H1 (cell line): ENCODE data around the gene TPO. TPM values are rescaled to one million over a fixed set of nuclear protein-coding genes. Genes with fewer than 3 reads are reported as not detected.

ENCODE experiments used
- ASH2L ChIP-seq: fragments of 200-600, 300-600 bp; sonication (generic); IDR thresholded peaks from one replicate; pipeline ENCODE4 v1.7.1; 2017; ENCODE audit warnings: low read length
- E2F6 ChIP-seq: IDR thresholded peaks from 2 replicates; pipeline ENCODE4 v1.6.1; 2012; ENCODE audit warnings: inconsistent platforms
- NRF1 ChIP-seq: IDR thresholded peaks from 2 replicates; pipeline ENCODE4 v1.6.1; 2011; ENCODE audit warnings: mild to moderate bottlenecking, low read depth, low read length, improper control_type of control experiment
- polyA plus RNA-seq, 7 experiments: library from polyadenylated mRNA; depleted of rRNA in 3 of 7; stranded (reverse) in 5 of 7; unstranded in 2 of 7; fragments of >200 nt in 5 of 7; fragments of 200-250 nt in 2 of 7; gene quantifications; 1 replicate in 5 of 7; 2 replicates in 1 of 7; 4 replicates in 1 of 7; pipeline versions ENCODE4 v1.2.1 to v1.2.3, GENCODE V29; 2011 to 2013; ENCODE audit warnings: missing spikeins in 2 of 7, mixed read lengths in 2 of 7
- total RNA-seq: library from RNA; stranded (reverse); fragmentation: NEBNext Ultra II Directional; extraction: Animal tissue kit (Norgen Biotek cat#: 25700); gene quantifications from 2 replicates; pipeline ENCODE4 v1.2.1, GENCODE V29; 2021

Gene TPO
- total and polyA plus RNA-seq, 2 of the 8 experiments (the other 6 are each of a cell fraction or from before 2014, with no cell fraction given) = not detected

- TF ChIP-seq E2F6 = no peak
- no peak for TF ChIP-seq NRF1
- TF ChIP-seq ASH2L = no peak
These were observed 8.9 kb downstream of the TPO start (continued) for GRCh38 chr2:1422131-1422530.
